ENCODE data around the gene TBC1D24. TPM values are rescaled to one million over a fixed set of nuclear protein-coding genes. Genes with fewer than 3 reads are reported as not detected.
"Not testable (repeated sequence)": the region's sequence is repeated elsewhere in the genome, so short reads cannot be mapped to it uniquely, and the experiment has no call there.

The TBC1D24 gene
- total and polyA plus RNA-seq, 8 donors = 3.2 to 35.6 (median 9.0) TPM

- H3K9me3 ChIP-seq = no peaks in the 10 kb centered on the region
- H3K4me1 ChIP-seq = peaks cover 46 to 69% (median 59%) of the 10 kb centered on the region in 4 donors
- WGBS, 5 donors = 52 to 70% (median 61%) methylated on average over 8 of the region's 8 CpGs
- peaks cover 0 to 5% (median 2%) of the 10 kb centered on the region in 4 donors for H3K36me3 ChIP-seq
- H3K27ac ChIP-seq = no peak overlapping the region
- no peak for DNase-seq
- H3K27me3 ChIP-seq = peaks cover 3 to 5% (median 4%) of the 10 kb centered on the region in 3 donors
- TF ChIP-seq EP300 (IDR thresholded peaks at IDR 0.05) (no peak), POLR2A (IDR thresholded peaks at IDR 0.05) (no peak), POLR2AphosphoS5 (IDR thresholded peaks at IDR 0.05) (no peak)
- TF ChIP-seq, protein P1, sequence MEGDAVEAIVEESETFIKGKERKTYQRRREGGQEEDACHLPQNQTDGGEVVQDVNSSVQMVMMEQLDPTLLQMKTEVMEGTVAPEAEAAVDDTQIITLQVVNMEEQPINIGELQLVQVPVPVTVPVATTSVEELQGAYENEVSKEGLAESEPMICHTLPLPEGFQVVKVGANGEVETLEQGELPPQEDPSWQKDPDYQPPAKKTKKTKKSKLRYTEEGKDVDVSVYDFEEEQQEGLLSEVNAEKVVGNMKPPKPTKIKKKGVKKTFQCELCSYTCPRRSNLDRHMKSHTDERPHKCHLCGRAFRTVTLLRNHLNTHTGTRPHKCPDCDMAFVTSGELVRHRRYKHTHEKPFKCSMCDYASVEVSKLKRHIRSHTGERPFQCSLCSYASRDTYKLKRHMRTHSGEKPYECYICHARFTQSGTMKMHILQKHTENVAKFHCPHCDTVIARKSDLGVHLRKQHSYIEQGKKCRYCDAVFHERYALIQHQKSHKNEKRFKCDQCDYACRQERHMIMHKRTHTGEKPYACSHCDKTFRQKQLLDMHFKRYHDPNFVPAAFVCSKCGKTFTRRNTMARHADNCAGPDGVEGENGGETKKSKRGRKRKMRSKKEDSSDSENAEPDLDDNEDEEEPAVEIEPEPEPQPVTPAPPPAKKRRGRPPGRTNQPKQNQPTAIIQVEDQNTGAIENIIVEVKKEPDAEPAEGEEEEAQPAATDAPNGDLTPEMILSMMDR (IDR thresholded peaks at IDR 0.05) = no peak
- H3K4me3 ChIP-seq = no peak overlapping the region
- intact Hi-C loops (cut with DNase I; ENCODE audit: low total_unique reads) = no loop called here
Observed at GRCh38 chr16:2478279-2478678, 3.4 kb downstream of the TBC1D24 start.

- H3K4me3 ChIP-seq; H3K9me3 ChIP-seq; H3K27ac ChIP-seq; intact Hi-C loops (cut with DNase I; ENCODE audit: low total_unique reads); H3K27me3 ChIP-seq; H3K36me3 ChIP-seq; DNase-seq: not testable (repeated sequence)
- 93 to 96% (median 95%) methylated on average over 8 to 10 of the region's 10 CpGs for WGBS, 5 donors
- peaks cover 31 to 74% (median 57%) of the 10 kb centered on the region in 4 donors for H3K4me1 ChIP-seq
Observed at GRCh38 chr16:2479996-2480395, 5.1 kb downstream of the TBC1D24 start.

- peak in 1 of 2 donors; percentile 79 for DNase-seq
- WGBS, 5 donors = 31 to 57% (median 44%) methylated on average over 11 to 12 of the region's 12 CpGs
- Histone ChIP-seq H3K27me3 (no peaks in the 10 kb centered on the region), H3K4me3 (no peak overlapping the region), H3K27ac (peak overlapping the region in 3 of 5 donors; percentile 14 to 32 (median 30)), H3K4me1 (peaks cover 24 to 67% (median 51%) of the 10 kb centered on the region in 4 donors), H3K9me3 (no peaks in the 10 kb centered on the region), H3K36me3 (peaks cover 0 to 6% (median 4%) of the 10 kb centered on the region in 4 donors)
- TF ChIP-seq POLR2A (IDR thresholded peaks at IDR 0.05) (no peak), EP300 (IDR thresholded peaks at IDR 0.05) (no peak), POLR2AphosphoS5 (IDR thresholded peaks at IDR 0.05) (peak in 2 of 3 donors; percentile 7 to 9)
- TF ChIP-seq, protein P1 (IDR thresholded peaks at IDR 0.05) = no peak
- intact Hi-C loops (cut with DNase I; ENCODE audit: low total_unique reads) = no loop called here
Observed at GRCh38 chr16:2480948-2481347, 6.0 kb downstream of the TBC1D24 start.

DNA sequence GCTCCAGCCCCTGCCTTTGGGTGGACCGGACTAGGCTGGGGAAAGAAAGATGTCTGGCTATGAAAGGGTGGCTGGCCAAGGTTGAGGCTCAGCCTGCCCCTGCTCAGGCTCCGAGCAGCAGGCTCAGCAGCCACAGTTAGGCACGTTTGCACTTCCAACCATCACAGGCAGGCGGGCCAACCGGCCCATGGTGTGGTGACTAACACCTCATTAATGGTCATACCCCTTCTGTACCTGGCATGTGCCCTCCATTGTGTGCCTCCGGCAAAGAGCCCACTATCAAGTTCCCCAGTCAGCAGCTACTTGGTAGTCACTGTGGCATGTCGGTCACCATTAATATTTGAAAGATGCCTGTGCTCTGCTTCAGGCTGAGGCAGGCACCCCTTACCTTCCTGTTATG, 6.7 kb downstream of the TBC1D24 start:
- Histone ChIP-seq H3K9me3 (no peaks in the 10 kb centered on the region), H3K27me3 (no peaks in the 10 kb centered on the region), H3K4me3 (no peak overlapping the region), H3K27ac (peak overlapping the region in 1 of 5 donors; percentile 14), H3K4me1 (peaks cover 18 to 62% (median 47%) of the 10 kb centered on the region in 4 donors), H3K36me3 (peaks cover 0 to 11% (median 4%) of the 10 kb centered on the region in 4 donors)
- intact Hi-C loops (cut with DNase I; ENCODE audit: low total_unique reads) = no loop called here
- TF ChIP-seq, protein P1 (IDR thresholded peaks at IDR 0.05) = no peak
- no peak for TF ChIP-seq EP300 (IDR thresholded peaks at IDR 0.05)
- no peak for TF ChIP-seq POLR2A (IDR thresholded peaks at IDR 0.05)
- TF ChIP-seq POLR2AphosphoS5 (IDR thresholded peaks at IDR 0.05) = no peak
- WGBS, 5 donors = 58 to 80% (median 63%) methylated on average over 7 of the region's 7 CpGs
- DNase-seq = no peak

- 76 to 84% (median 81%) methylated on average over 13 of the region's 13 CpGs for whole genome bisulfite sequencing, 5 donors
- peaks cover 0 to 12% (median 4%) of the 10 kb centered on the region in 4 donors for H3K36me3 ChIP-seq
- peak overlapping the region in 3 of 5 donors; percentile 22 to 80 (median 73) for H3K27ac ChIP-seq
- intact Hi-C loops (cut with DNase I; ENCODE audit: low total_unique reads) = no loop called here
- no peak overlapping the region for H3K4me3 ChIP-seq
- H3K27me3 ChIP-seq = no peaks in the 10 kb centered on the region
- DNase-seq = no peak
- no peak for TF ChIP-seq EP300 (IDR thresholded peaks at IDR 0.05)
- no peak for TF ChIP-seq POLR2A (IDR thresholded peaks at IDR 0.05)
- TF ChIP-seq POLR2AphosphoS5 (IDR thresholded peaks at IDR 0.05) = no peak
- TF ChIP-seq, protein P1 (IDR thresholded peaks at IDR 0.05) = no peak
- H3K4me1 ChIP-seq = peaks cover 18 to 62% (median 48%) of the 10 kb centered on the region in 4 donors
- no peaks in the 10 kb centered on the region for H3K9me3 ChIP-seq
Observed at GRCh38 chr16:2482249-2482648, 7.3 kb downstream of the TBC1D24 start.

Measured in stomach (tissue), 9 donors.